ENCODE results near the gene CYB5D1.

DNA sequence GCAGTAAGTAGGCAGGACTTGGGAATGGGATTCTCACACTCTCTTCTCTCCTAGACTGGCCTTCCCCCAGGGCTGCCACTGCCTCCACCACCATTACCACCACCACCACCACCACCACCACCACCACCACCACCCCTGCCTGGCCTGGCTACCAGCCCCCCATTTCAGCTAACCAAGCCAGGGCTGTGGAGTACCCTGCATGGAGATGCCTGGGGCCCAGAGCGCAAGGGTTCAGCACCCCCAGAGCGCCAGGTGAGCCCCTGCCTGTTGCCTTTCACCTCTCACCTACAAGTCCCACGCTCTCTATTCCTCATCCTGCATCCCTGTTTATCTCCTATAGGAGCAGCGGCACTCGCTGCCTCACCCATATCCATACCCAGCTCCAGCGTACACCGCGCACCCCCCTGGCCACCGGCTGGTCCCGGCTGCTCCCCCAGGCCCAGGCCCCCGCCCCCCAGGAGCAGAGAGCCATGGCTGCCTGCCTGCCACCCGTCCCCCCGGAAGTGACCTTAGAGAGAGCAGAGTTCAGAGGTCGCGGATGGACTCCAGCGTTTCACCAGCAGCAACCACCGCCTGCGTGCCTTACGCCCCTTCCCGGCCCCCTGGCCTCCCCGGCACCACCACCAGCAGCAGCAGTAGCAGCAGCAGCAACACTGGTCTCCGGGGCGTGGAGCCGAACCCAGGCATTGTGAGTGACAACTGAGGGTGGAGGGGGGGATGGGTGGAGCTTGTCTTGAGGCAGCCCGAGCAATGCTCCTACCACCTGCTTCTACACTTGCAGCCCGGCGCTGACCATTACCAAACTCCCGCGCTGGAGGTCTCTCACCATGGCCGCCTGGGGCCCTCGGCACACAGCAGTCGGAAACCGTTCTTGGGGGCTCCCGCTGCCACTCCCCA, 10.8 kb upstream of the CYB5D1 start:
- TF ChIP-seq ZFP30 (CRISPR knock-in tag; IDR thresholded peaks at IDR 0.05), result no peak
- no peak for TF ChIP-seq RARB (CRISPR knock-in tag; IDR thresholded peaks at IDR 0.05)
- TF ChIP-seq, protein P1, sequence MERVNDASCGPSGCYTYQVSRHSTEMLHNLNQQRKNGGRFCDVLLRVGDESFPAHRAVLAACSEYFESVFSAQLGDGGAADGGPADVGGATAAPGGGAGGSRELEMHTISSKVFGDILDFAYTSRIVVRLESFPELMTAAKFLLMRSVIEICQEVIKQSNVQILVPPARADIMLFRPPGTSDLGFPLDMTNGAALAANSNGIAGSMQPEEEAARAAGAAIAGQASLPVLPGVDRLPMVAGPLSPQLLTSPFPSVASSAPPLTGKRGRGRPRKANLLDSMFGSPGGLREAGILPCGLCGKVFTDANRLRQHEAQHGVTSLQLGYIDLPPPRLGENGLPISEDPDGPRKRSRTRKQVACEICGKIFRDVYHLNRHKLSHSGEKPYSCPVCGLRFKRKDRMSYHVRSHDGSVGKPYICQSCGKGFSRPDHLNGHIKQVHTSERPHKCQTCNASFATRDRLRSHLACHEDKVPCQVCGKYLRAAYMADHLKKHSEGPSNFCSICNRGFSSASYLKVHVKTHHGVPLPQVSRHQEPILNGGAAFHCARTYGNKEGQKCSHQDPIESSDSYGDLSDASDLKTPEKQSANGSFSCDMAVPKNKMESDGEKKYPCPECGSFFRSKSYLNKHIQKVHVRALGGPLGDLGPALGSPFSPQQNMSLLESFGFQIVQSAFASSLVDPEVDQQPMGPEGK (CRISPR knock-in tag; IDR thresholded peaks at IDR 0.05; ENCODE audit: borderline replicate concordance), result no peak

All from SK-N-SH treated with all-trans-retinoic acid at 6 μM for 48 hours (cell line).